Spinal cord (tissue), 10 donors: ENCODE results near the gene CIB4. TPM values are rescaled to one million over a fixed set of nuclear protein-coding genes. Genes with fewer than 3 reads are reported as not detected.

Experiments used
- DNase-seq, 6 donors: peaks; one replicate each; pipeline versions ENCODE4 v3.0.0 to v3.0.0-alpha.2; 2013 to 2015; ENCODE audit warnings: low spot score in 6 of 6, low read depth in 4 of 6
- H3K27ac ChIP-seq: one replicate; pipeline ENCODE4 v1.5.1; 2013; ENCODE audit warnings: low read depth, low read length, control low read depth
- H3K27me3 ChIP-seq: one replicate; pipeline ENCODE4 v1.6.1; 2013; ENCODE audit warnings: low read length; ENCODE audit not compliant: control insufficient read depth, insufficient read depth
- H3K36me3 ChIP-seq: one replicate; pipeline ENCODE4 v1.6.1; 2013; ENCODE audit warnings: low read length; ENCODE audit not compliant: control insufficient read depth, insufficient read depth
- H3K4me1 ChIP-seq: one replicate; pipeline ENCODE4 v1.6.1; 2013; ENCODE audit warnings: low read length; ENCODE audit not compliant: control insufficient read depth, insufficient read depth
- H3K4me3 ChIP-seq: one replicate; pipeline ENCODE4 v1.5.1; 2013; ENCODE audit warnings: low read depth, low read length, control low read depth
- H3K9me3 ChIP-seq: one replicate; pipeline ENCODE4 v1.6.1; 2013; ENCODE audit warnings: low read length; ENCODE audit not compliant: control insufficient read depth, insufficient read depth
- WGBS: methylation state at CpG from one replicate; pipeline ENCODE4 v1.1.5; 2013; ENCODE audit warnings: missing lambda C conversion rate; ENCODE audit not compliant: insufficient coverage; 5-methylcytosine and 5-hydroxymethylcytosine counted together
- polyA plus RNA-seq, 2 donors: library from polyadenylated mRNA; unstranded; fragments of 120-200 nt; gene quantifications; one replicate each; pipeline ENCODE4 v1.2.1, GENCODE V29; 2013; ENCODE audit not compliant: insufficient read length in 2 of 2
- total RNA-seq, 2 donors: library from RNA; depleted of rRNA in 1 of 2; stranded (reverse); fragments of 120-200 nt in 1 of 2; fragments of >200 nt in 1 of 2; gene quantifications; one replicate each; pipeline versions ENCODE4 v1.2.3 to v1.2.4, GENCODE V29; 2013 to 2014
- donor health status: healthy.

Gene CIB4
- total and polyA plus RNA-seq, 4 donors, result 0.27 to 0.83 (median 0.50) TPM; not detected in 1

DNA sequence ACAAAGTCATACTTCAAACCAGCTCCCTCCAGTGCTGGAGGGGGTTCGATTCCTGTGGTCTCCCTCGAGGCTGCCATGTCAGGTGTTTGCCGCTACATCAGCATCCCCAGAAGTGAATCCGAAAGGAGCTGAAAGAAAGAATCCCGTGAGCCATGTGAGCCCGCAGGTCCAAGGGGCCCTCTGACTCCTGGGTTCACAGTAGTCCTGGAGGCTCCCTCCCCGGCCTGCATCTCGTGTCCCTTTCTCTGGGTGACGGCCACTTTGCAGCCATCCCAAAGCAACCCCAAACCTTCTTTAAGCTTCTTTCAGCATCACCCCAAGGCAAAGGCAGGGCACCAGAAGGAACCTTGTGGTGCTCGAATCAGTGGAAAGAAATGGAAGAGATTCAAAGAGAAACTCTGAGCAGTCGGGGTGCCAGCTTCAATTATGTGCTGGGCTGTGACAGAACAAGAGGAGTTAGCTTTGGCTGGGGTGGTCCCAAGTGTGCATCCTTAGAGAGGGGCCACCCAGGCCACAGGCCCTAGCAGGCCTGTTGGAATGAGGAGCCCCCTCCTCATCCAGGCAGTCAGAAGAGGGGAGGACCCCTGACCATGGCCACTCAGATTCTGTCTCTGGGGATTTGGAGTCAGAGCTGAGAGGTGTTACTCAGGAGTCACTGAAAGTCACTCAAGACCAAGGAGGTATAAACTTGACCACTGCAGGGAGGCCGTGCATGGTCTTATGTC is 59.7 kb downstream of the CIB4 start:
- no peak for DNase-seq
- no peak overlapping the region for H3K4me3 ChIP-seq
- H3K27ac ChIP-seq, result no peak overlapping the region
- H3K9me3 ChIP-seq, result no peaks in the 10 kb centered on the region
- WGBS, result 84% methylated on average over 11 of the region's 12 CpGs
- peaks cover 3% of the 10 kb centered on the region for H3K36me3 ChIP-seq
- H3K4me1 ChIP-seq, result peaks cover 3% of the 10 kb centered on the region
- peaks cover 5% of the 10 kb centered on the region for H3K27me3 ChIP-seq

DNA sequence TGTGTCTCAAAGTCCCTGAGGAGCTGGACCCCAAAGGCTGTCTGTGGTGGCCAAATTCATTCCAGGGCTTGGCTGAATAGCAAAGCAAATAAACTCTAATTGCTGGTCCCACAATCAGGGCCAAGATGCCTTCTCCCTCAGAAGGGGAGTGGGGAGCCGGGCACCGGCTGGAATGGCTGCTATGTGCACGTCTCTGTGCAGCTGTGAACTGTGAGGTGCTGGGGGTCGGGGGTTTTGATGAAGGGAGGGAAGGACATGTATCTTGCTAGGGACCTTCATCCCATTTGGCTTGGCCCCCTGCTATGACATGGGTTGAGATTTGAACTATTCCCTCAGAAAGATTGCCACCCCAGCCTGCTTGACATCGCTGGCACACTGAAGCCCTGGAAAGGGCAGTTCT is 60.4 kb downstream of the CIB4 start:
- Histone ChIP-seq H3K4me3 (no peak overlapping the region), H3K27me3 (peaks cover 4% of the 10 kb centered on the region), H3K36me3 (peaks cover 6% of the 10 kb centered on the region), H3K9me3 (no peaks in the 10 kb centered on the region), H3K27ac (no peak overlapping the region), H3K4me1 (peaks cover 3% of the 10 kb centered on the region)
- DNase-seq, result no peak
- 50% methylated on average over 2 of the region's 5 CpGs for WGBS

DNA sequence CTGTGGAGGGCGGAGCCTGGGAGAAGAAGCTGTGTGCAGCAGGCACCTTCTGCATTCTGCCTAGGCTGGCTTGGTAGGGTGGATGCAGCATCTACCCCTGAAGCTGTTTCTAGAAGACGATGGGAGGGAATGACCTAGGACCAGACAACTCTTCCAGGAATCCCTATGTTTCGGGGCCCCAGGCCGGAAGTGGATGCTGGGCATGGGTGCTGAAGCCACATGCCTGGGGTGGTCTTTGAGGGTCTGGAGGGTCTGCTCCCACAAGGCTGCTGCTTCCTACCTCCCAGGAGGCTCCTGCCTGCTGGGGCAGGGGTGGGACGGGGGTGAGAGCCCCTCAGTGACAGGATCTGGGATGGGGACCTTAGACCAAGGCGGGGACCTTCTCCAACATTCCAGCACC is 61.0 kb downstream of the CIB4 start:
- no peak overlapping the region for H3K4me3 ChIP-seq
- no peak overlapping the region for H3K27ac ChIP-seq
- no peak for DNase-seq
- peaks cover 3% of the 10 kb centered on the region for H3K4me1 ChIP-seq
- H3K36me3 ChIP-seq, result peaks cover 6% of the 10 kb centered on the region
- WGBS, result 94% methylated on average over 5 of the region's 6 CpGs
- H3K9me3 ChIP-seq, result no peaks in the 10 kb centered on the region
- H3K27me3 ChIP-seq, result peaks cover 2% of the 10 kb centered on the region

DNA sequence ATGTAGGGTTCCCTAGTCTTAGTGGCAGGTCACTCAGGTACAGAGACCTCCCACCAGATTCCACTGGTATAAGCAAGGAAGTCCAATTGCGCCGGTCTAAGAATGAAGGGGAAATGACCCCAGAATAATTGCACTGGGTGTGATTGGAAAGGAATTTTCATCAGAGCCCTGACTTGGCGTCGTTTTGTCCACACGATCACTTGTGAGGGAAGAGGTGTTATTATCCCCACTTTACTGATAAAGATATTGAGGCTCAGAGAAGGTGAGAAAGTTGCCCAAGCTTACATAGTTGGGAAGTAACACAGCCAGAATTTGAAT is 61.5 kb downstream of the CIB4 start:
- DNase-seq, result no peak
- Histone ChIP-seq H3K9me3 (no peaks in the 10 kb centered on the region), H3K36me3 (peaks cover 6% of the 10 kb centered on the region), H3K4me1 (peaks cover 3% of the 10 kb centered on the region), H3K4me3 (no peak overlapping the region), H3K27ac (no peak overlapping the region), H3K27me3 (peaks cover 2% of the 10 kb centered on the region)
- WGBS, result 76% methylated on average over 3 of the region's 5 CpGs

DNA sequence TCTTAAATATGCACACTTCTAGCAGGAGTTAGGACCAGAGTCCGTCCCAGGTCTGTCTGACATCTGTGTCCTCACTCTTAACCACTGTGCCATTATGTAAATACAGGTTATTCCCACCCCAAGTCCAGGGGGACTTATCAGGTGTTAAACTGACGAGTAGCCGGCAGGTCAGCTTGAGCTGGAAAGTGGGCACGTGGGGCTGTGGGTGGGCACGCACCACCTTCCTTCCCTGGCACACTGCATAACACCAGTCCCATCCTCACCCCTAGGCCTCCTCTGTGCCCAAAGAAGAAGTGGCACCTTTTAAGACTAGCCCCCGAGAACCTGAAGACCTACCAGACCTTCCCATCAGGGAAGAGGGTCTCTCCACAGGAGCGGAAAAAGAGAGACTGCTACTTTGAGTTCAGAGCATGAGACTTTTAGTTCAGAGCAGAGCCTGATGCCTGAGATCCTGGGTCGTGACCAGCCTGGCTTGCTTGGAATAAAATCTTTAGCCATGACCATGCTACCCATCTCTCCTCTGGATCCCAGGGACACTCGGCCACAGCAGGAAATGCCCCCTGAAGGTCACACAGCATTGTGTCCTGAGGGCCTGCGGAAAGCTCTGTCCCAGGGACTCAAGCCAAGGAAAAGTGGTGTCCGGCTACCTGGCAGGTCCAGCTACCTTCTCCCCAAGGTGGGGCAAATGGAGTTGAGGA is 62.0 kb downstream of the CIB4 start:
- Histone ChIP-seq H3K27ac (no peak overlapping the region), H3K36me3 (peaks cover 6% of the 10 kb centered on the region), H3K4me3 (no peak overlapping the region), H3K9me3 (no peaks in the 10 kb centered on the region), H3K27me3 (peaks cover 2% of the 10 kb centered on the region), H3K4me1 (peaks cover 3% of the 10 kb centered on the region)
- no peak for DNase-seq
- WGBS, result 88% methylated on average over 9 of the region's 11 CpGs

DNA sequence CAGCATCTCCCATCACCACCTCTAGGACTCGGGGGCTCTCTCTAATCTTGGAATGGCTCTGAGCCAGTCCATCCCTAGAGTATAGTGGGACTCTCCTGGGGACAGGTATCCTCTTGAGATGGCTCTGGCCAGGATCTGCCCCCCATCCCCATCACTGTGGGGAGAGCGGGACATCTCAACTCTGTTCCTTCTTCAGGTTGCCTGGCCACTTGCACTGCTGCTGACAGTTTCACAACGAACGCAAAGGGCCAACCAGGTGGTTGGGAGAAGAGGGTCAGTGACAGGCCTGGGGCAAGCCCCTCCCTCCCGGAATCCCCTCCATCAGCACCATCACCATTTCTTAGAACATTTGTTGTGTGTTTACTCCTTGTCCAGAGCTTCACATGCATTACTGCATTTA is 62.6 kb downstream of the CIB4 start:
- peaks cover 2% of the 10 kb centered on the region for H3K27me3 ChIP-seq
- H3K4me3 ChIP-seq, result no peak overlapping the region
- no peak overlapping the region for H3K27ac ChIP-seq
- no CpG with 5 or more reads among the region's 5 CpGs for WGBS
- peaks cover 6% of the 10 kb centered on the region for H3K36me3 ChIP-seq
- H3K9me3 ChIP-seq, result no peaks in the 10 kb centered on the region
- peaks cover 3% of the 10 kb centered on the region for H3K4me1 ChIP-seq
- no peak for DNase-seq

DNA sequence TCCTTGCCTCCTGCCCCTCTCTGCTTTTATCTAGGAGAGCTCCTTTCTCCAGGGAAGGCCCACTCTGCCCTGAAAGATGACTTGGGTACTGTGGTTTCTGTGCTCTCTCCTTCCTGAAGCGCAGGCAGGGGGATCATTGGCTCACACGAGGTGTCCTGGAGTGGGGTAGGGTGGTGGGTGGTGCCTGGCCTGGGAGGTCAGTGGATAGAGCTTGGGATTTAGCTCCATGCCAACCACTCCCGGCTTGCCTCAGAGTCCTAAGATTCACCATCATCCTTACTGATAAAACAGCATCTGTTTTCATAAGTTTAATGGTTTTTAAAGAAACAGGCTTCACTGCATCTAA is 63.1 kb downstream of the CIB4 start:
- Histone ChIP-seq H3K27ac (no peak overlapping the region), H3K9me3 (no peaks in the 10 kb centered on the region), H3K4me1 (peaks cover 3% of the 10 kb centered on the region), H3K27me3 (peaks cover 2% of the 10 kb centered on the region), H3K36me3 (peaks cover 6% of the 10 kb centered on the region), H3K4me3 (no peak overlapping the region)
- no CpG with 5 or more reads among the region's 3 CpGs for WGBS
- no peak for DNase-seq

DNA sequence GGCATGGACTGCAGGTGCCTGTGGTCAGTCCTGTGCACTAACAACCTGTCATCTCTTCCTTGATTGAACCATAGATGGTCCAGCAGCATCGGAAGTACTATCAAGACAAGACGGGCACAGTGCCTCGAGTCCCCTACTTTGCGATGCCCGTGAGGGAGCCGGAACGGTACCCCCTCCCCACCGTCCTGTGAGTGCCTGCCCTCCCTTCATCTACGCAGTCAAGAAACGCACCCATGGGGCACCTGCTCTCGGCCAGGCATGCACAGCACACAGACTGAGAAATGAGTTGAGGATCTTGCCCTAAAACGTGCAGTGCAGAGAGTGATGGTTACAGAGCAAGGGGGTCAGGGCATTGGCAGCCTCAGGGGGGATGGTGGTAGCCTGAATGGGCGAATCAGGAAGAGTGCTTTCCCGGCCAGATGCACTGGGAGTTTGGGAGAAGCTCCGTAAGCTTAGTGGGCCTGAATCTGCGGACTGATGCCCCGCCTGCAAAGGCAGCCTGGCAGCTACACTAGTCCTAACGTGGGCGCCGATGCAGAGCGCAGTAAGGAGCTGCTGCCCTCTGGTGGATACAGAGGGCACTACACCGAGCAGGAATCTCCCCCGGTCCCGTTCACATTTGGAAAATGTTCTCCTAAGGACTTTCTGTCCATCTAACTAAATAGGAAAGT is 63.6 kb downstream of the CIB4 start:
- Histone ChIP-seq H3K27ac (no peak overlapping the region), H3K4me3 (no peak overlapping the region), H3K27me3 (peaks cover 4% of the 10 kb centered on the region), H3K4me1 (peaks cover 3% of the 10 kb centered on the region), H3K9me3 (no peaks in the 10 kb centered on the region), H3K36me3 (peaks cover 6% of the 10 kb centered on the region)
- DNase-seq, result peak in 2 of 6 donors; percentile 68 to 77
- WGBS, result 42% methylated on average over 19 of the region's 24 CpGs

DNA sequence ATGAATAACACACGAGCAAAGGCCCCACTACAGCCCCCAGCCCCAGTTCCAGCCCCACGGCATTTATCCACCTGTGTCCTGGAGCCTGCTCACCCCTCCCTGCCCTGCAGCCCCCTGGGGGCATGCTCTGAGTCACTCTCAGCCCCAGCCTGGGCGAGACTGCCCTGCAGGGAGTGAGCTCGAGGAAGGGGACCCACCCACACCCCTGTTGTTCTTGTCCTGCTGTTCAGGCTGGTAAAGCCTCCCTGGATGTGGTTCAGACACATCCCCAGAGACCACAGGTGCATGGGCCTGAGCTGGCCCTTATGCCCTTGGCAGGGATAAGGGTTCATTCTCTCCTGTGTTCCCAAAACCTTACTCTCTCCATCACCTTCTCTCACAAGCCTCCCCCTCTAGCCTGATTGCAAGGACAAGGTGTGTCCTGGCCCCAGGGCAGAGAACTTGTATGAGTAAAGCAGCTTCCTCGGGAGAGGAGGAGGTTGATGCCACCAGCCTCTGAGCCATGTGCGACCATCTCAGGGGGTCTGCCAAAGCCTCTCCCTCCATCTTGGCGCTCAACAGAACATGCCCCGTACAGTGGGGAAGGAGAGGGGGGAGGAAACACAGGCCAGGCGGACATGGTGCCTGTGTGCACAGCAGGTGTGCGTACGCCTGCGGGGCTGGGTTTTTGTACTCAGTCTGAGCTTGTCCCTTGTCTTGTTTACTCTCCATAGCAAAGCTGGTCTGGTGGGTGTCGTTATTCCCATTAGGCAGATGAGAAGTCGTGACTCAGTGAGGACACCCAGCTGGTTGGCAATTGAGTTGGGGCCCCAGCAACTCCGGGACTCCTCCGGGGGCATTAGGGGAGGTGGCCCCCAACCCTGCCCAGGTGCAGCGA is 64.4 kb downstream of the CIB4 start:
- no peak for DNase-seq
- H3K4me1 ChIP-seq, result peaks cover 3% of the 10 kb centered on the region
- no peaks in the 10 kb centered on the region for H3K9me3 ChIP-seq
- no peak overlapping the region for H3K27ac ChIP-seq
- peaks cover 3% of the 10 kb centered on the region for H3K36me3 ChIP-seq
- H3K27me3 ChIP-seq, result peaks cover 4% of the 10 kb centered on the region
- H3K4me3 ChIP-seq, result no peak overlapping the region
- WGBS, result 66% methylated on average over 13 of the region's 17 CpGs
